HG03280 (cell line): ENCODE data around the gene FAR2.
"Not testable (repeated sequence)": the region's sequence is repeated elsewhere in the genome, so short reads cannot be mapped to it uniquely, and the experiment has no call there.

Experiments used
- ATAC-seq: cut with Tn5 transposase; IDR thresholded peaks from one replicate; pipeline ENCODE4 v1.9.1; 2021; ENCODE audit warnings: mild to moderate bottlenecking, moderate library complexity; ENCODE audit not compliant: unreplicated experiment

The FAR2 gene

DNA sequence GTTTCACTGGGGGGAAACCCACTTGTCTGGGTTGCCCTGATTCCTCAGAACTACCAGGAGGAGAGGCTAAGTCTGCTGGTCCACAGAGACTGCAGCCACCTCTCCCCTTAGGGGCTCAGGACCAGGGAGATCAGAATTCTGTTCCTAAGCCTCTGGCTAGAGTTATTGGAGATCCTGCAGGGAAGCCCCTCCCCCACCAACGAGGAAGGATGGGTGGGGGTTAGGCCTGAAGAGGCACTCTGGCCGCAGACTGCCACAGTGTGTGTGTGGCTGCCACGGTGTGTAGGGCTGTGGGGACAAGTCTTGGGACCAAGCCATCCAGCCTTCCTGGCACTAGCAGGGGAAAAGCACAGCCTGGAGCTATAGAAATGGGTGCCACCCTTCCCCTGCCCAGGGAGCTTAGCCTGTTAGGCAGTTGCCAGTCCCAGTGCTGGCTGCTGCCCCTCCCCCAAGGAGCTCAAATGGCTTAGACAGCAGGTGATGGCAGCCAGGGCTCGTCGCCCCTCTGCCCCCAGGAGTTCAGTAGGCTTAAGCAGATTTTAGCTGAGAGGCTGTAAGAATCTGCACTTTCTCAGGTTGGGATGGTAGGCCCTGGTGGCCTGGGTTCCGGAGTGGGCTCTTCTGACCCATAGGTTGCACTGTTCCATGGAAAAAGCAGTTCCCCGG is 124.2 kb downstream of the FAR2 start:
- ATAC-seq = no peak

DNA sequence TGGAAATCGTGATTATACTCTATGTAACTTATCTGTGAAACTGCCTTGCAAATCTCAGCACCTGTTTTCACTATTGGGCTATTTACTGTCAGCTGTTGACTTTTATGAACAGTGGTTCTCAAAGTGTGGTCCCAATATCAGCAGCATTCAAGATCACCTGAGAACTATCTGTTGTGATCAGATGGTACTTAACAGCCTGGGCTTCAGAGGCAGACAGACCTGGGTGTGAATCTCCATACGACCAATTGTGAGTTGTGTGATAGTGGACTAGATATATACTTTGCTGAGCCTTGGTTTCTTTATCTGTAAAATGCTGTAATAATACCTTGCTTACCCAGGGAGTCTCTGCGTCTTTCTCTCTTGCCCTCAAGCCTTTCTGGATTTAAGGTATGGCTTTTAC is 126.8 kb downstream of the FAR2 start:
- ATAC-seq = no peak

DNA sequence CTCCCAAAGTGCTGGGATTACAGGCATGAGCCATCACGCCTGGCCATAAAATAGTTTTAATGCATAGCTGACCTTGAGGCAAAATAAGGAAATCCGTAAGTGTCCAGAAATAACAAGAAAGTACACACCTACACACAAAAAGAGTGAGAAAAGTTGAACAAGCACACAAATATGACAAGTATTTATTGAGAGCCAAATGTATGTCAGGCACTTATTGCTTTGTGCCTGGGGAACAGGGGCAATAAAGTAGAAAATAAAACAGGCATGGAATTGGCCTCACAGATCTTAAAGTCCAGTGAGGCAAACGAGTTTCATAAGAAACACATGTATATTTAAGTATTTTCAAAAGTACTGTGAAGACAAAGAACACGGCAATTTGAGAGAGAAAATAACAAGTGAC is 128.2 kb downstream of the FAR2 start:
- ATAC-seq = no peak

GRCh38 chr12:29278673-29279420 is 129.8 kb downstream of the FAR2 start:
- ATAC-seq = no peak

- no peak for ATAC-seq
Measured at GRCh38 chr12:29281371-29282005, 132.4 kb downstream of the FAR2 start.

DNA sequence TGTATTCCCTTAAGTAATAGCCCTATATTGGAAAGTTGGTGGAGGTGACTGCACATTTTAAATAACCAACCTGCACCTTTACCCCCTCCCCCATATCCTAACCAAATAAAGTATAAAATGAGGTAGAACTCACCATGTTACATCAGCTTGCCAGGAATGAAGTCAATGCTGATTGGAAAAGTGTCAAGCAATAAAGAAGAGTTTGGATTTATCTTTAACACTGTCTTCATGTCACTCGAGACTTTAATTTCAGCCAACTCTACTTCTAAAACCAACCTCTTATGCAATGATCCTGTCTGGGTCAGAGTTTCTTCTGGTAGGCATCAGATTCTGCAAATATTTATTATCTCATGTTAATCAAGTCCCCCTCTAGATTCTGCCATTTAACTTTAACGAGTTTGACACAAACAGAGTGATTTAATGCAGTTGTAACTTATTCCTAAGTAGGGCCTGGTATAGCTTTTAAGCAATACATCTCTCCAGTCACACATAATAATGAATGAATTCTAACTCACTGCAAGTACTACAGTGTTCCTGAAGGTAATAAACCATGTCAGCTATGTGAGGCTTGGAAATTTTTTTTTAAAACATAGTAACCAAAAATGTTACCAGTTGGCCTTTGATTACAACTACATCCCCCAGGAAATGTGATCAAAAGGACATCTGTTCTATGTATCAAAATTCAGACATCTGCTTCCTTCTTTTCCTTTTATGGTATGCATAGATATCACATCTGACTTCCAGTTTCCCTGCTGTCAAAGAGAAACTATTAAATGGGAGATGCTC is 133.1 kb downstream of the FAR2 start:
- no peak for ATAC-seq

- no peak for ATAC-seq
Measured at GRCh38 chr12:29283969-29284700, 135.1 kb downstream of the FAR2 start.

DNA sequence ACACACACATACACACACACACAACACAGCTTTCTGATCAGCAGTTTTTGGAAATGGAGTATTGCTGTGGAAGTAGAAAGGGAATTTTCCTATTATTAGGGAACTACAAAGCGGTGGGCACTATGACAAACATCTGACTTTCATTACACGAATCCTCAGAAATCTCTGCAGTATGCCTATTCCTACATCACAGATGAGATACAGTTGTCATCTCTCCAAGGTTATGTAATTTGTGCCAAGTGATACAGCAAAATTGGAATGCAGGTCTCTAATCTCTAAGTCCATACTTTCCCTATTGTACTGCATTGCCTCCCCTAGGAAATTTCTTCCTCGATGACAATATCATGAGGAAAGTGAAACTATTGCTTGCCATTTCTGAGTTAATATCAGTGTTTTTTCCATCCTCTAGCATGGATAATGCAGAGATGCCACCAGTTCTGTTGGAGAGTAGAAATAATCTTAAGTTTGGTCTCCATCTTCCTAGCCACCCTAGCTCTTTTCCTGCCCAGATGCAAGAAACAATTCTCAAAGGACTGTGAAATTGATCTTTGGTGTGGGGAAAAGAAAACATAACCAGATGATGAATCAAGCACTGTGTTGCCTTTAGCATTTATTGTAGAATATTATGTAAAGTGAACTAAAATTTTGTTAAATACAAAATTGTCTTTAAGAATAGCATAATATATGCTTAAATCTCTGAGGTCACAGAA is 137.2 kb downstream of the FAR2 start:
- ATAC-seq = no peak

DNA sequence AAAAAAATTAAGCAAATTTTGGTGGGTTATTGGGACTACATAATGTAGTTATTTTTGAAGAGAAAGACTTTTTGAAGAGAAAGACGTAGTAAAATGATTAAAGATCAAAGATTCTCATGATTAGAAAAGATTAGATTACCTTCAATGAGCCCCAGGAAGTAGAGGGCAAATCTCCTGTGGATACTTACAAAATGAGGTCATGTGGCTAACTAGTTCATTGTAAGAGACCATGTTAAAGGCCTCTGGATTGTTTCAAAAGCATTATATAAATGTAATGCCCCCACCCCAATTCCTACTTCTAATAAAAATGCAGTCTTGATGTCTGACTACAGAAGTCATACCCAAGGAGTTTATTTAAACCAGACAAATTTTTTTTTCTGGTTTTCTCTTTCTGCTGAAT is 138.5 kb downstream of the FAR2 start:
- no peak for ATAC-seq

- ATAC-seq = no peak
Measured at GRCh38 chr12:29288031-29288430, 139.0 kb downstream of the FAR2 start.

DNA sequence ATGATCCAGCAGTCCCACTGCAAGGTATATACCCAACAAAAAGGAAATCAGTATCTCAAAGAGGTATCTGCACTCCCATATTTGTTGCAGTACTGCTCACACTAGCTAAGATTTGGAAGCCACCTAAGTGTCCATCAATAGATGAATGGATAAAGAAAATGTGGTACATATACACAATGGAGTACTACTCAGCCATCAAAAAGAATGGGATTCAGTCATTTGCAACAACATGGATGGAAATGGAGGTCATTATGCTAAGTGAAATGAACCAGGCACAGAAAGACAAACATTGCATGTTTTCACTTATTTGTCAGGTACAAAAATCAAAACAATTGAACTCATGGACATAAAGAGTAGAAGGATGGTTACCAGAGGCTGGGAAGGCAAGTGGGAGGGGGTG is 141.4 kb downstream of the FAR2 start:
- not testable (repeated sequence) for ATAC-seq

- ATAC-seq = no peak
Measured at GRCh38 chr12:29291226-29291625, 142.1 kb downstream of the FAR2 start.

- ATAC-seq = no peak
Measured at GRCh38 chr12:29299633-29300032, 150.6 kb downstream of the FAR2 start.

DNA sequence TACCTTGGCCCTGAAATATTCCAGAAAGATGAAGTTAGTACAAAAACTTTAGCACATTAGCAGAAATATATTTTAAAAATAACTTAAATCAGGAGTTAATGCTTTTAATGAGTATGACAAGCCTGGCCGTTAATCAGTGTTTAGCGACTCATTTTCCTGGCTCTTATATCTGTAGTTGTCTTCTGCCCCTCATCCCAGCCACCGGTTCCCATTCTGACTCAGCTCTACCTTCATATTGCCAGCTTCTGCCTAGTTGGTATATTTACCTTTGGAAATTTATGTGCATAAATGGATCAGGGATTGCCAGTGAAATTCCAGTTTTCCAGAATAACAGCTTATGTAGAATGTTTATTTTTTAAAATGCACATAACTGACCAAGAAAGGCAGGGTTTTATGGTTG is 152.0 kb downstream of the FAR2 start:
- ATAC-seq = no peak

GRCh38 chr12:29304388-29304787 is 155.3 kb downstream of the FAR2 start:
- no peak for ATAC-seq

DNA sequence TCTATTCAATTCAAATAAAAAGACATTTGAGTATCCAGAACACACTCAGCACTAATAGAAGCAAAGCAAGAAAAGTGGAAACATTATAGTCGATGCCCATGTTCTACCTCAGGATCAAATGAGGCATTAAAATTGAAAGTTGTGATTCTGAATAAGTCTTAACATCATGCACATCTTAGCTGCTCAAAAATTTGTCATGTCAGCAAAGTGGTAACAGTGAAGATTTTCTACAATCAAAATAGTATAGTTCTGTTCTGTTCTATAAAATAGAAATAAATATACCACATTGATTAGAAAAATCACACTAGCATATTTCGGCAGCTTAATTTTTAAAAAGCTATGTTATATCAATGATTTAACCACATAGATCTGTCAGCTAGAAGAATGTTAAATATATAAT is 157.2 kb downstream of the FAR2 start:
- no peak for ATAC-seq

- no peak for ATAC-seq
Measured at GRCh38 chr12:29306682-29307081, 157.6 kb downstream of the FAR2 start.

GRCh38 chr12:29309320-29309902 is 160.3 kb downstream of the FAR2 start:
- ATAC-seq = no peak

DNA sequence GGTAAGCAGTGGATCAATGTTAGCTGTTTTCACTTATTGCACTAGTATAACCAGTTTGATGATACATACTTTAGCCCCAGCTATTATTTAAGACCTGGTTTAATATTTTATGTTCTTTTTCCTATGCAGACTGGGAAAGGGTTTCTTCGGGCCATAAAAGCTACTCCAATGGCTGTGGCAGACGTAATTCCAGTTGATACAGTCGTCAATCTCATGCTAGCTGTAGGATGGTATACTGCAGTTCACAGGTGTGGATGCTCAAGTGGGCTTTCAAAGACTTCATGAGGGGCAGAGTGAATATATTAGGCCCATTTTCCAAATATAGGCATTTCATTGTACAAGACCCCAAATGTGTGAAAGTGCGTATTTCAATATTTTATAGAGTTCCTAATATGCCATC is 161.8 kb downstream of the FAR2 start:
- ATAC-seq = no peak

GRCh38 chr12:29314416-29314815 is 165.3 kb downstream of the FAR2 start:
- ATAC-seq = no peak
